ENCODE data around the gene ACAP3. TPM values are rescaled to one million over a fixed set of nuclear protein-coding genes. Genes with fewer than 3 reads are reported as not detected.

Gene ACAP3
- total RNA-seq, 1 donor from 2014 or later = 50.6 TPM

- no peak for TF ChIP-seq CTCF (IDR thresholded peaks at IDR 0.05)
- DNase-seq (no peak), ATAC-seq (no peak)
- Histone ChIP-seq H3K36me3 (peaks cover 87% of the 10 kb centered on the region), H3K9me3 (no peaks in the 10 kb centered on the region), H3K27me3 (ENCODE audit: low read depth) (no peaks in the 10 kb centered on the region), H3K27ac (no peak overlapping the region), H3K4me1 (peaks cover 17% of the 10 kb centered on the region), H3K4me3 (no peak overlapping the region)
- intact Hi-C loops (cut with DNase I) = no loop called here
Measured at GRCh38 chr1:1264868-1265272, 42.9 kb downstream of the ACAP3 start.

- TF ChIP-seq CTCF (IDR thresholded peaks at IDR 0.05) = no peak
- intact Hi-C loops (cut with DNase I) = no loop called here
- H3K27me3 ChIP-seq (ENCODE audit: low read depth) = no peaks in the 10 kb centered on the region
- H3K4me3 ChIP-seq = no peak overlapping the region
- H3K36me3 ChIP-seq = peaks cover 94% of the 10 kb centered on the region
- no peak overlapping the region for H3K27ac ChIP-seq
- ATAC-seq = no peak
- DNase-seq = no peak
- H3K9me3 ChIP-seq = no peaks in the 10 kb centered on the region
- peaks cover 16% of the 10 kb centered on the region for H3K4me1 ChIP-seq
Measured at GRCh38 chr1:1264026-1264425, 43.7 kb downstream of the ACAP3 start.

- ATAC-seq = no peak
- H3K4me1 ChIP-seq = peaks cover 16% of the 10 kb centered on the region
Measured at GRCh38 chr1:1262758-1263157, 45.0 kb downstream of the ACAP3 start.

GRCh38 chr1:1262071-1262470 lies 45.7 kb downstream of the ACAP3 start:
- ATAC-seq (no peak), DNase-seq (no peak)
- Histone ChIP-seq H3K4me1 (peaks cover 16% of the 10 kb centered on the region), H3K27me3 (ENCODE audit: low read depth) (no peaks in the 10 kb centered on the region), H3K36me3 (peaks cover 81% of the 10 kb centered on the region), H3K27ac (no peak overlapping the region), H3K4me3 (no peak overlapping the region), H3K9me3 (no peaks in the 10 kb centered on the region)
- intact Hi-C loops (cut with DNase I) = no loop called here
- TF ChIP-seq CTCF (IDR thresholded peaks at IDR 0.05) = no peak

More at GRCh38 chr1:1262758-1263157, 45.0 kb downstream of the ACAP3 start:
- H3K9me3 ChIP-seq = no peaks in the 10 kb centered on the region
- no peak overlapping the region for H3K4me3 ChIP-seq
- H3K27ac ChIP-seq = no peak overlapping the region
- H3K36me3 ChIP-seq = peaks cover 88% of the 10 kb centered on the region
- no peak for TF ChIP-seq CTCF (IDR thresholded peaks at IDR 0.05)
- H3K27me3 ChIP-seq (ENCODE audit: low read depth) = no peaks in the 10 kb centered on the region
- intact Hi-C loops (cut with DNase I) = no loop called here
- no peak for DNase-seq

GRCh38 chr1:1260843-1261560 lies 46.7 kb downstream of the ACAP3 start:
- no peak for TF ChIP-seq CTCF (IDR thresholded peaks at IDR 0.05)
- ATAC-seq (no peak), DNase-seq (no peak)
- H3K27ac ChIP-seq = peak overlapping the region; percentile 4
- no peaks in the 10 kb centered on the region for H3K9me3 ChIP-seq
- H3K27me3 ChIP-seq (ENCODE audit: low read depth) = no peaks in the 10 kb centered on the region
- H3K36me3 ChIP-seq = peaks cover 81% of the 10 kb centered on the region
- intact Hi-C loops (cut with DNase I) = no loop called here
- peaks cover 16% of the 10 kb centered on the region for H3K4me1 ChIP-seq
- no peak overlapping the region for H3K4me3 ChIP-seq

Measured in lower lobe of right lung (tissue), 2 donors.